HG02759 (cell line): ENCODE measurements around the gene CDH13.

Source experiments
- ATAC-seq: cut with Tn5 transposase; IDR thresholded peaks from one replicate; pipeline ENCODE4 v1.9.1; 2021; ENCODE audit warnings: mild to moderate bottlenecking, moderate library complexity; ENCODE audit not compliant: unreplicated experiment

The CDH13 gene

GRCh38 chr16:83095941-83096692, 469.3 kb downstream of the CDH13 start:
- ATAC-seq: no peak

GRCh38 chr16:83098536-83098935, 471.8 kb downstream of the CDH13 start:
- ATAC-seq: no peak

- no peak for ATAC-seq
These were observed 473.9 kb downstream of the CDH13 start for GRCh38 chr16:83100679-83101078.

GRCh38 chr16:83102336-83102735, 475.6 kb downstream of the CDH13 start:
- no peak for ATAC-seq

- ATAC-seq: no peak
These were observed 478.7 kb downstream of the CDH13 start for GRCh38 chr16:83105279-83106077.

- ATAC-seq: no peak
These were observed 482.8 kb downstream of the CDH13 start for GRCh38 chr16:83109490-83110125.

- no peak for ATAC-seq
These were observed 483.5 kb downstream of the CDH13 start for GRCh38 chr16:83110269-83110668.

GRCh38 chr16:83113317-83113716, 486.5 kb downstream of the CDH13 start:
- peak; percentile 48 for ATAC-seq

- no peak for ATAC-seq
These were observed 487.0 kb downstream of the CDH13 start for GRCh38 chr16:83113811-83114210.

GRCh38 chr16:83115491-83116232, 488.9 kb downstream of the CDH13 start:
- ATAC-seq: no peak

GRCh38 chr16:83116274-83116892, 489.6 kb downstream of the CDH13 start:
- no peak for ATAC-seq

GRCh38 chr16:83117810-83118209, 491.0 kb downstream of the CDH13 start:
- ATAC-seq: no peak

- no peak for ATAC-seq
These were observed 491.6 kb downstream of the CDH13 start for GRCh38 chr16:83118365-83118764.

- no peak for ATAC-seq
These were observed 499.3 kb downstream of the CDH13 start for GRCh38 chr16:83125999-83126568.

- no peak for ATAC-seq
These were observed 501.3 kb downstream of the CDH13 start for GRCh38 chr16:83128041-83128440.

GRCh38 chr16:83130039-83130438, 503.3 kb downstream of the CDH13 start:
- no peak for ATAC-seq

- ATAC-seq: no peak
These were observed 507.9 kb downstream of the CDH13 start for GRCh38 chr16:83134638-83135037.

- no peak for ATAC-seq
These were observed 509.6 kb downstream of the CDH13 start for GRCh38 chr16:83136419-83136818.

GRCh38 chr16:83136924-83137323, 510.2 kb downstream of the CDH13 start:
- ATAC-seq: no peak

- peak; percentile 69 for ATAC-seq
These were observed 510.6 kb downstream of the CDH13 start for GRCh38 chr16:83137326-83137781.
